PFSK-1 (cell line): ENCODE measurements around the gene ANKS3.

Experiments
- FOXP2 ChIP-seq: optimal IDR thresholded peaks from 2 replicates; pipeline ENCODE3; 2011; ENCODE audit warnings: borderline replicate concordance, control low read depth, inconsistent platforms; ENCODE audit not compliant: insufficient read depth; ENCODE audit errors: extremely low read length, extremely low read depth
- POLR2AphosphoS5 ChIP-seq: IDR thresholded peaks from 2 replicates; pipeline ENCODE4 v1.6.1; 2012; ENCODE audit warnings: low read depth, mild to moderate bottlenecking, control low read depth, low read length, moderate library complexity
- REST ChIP-seq, 2 experiments: IDR thresholded peaks; 2 replicates each; pipeline versions ENCODE4 v1.6.1 to v1.8.0; 2011 to 2012; ENCODE audit warnings: low read depth in 2 of 2, low read length in 2 of 2, control low read depth in 1 of 2, inconsistent platforms in 1 of 2, mild to moderate bottlenecking in 1 of 2, moderate library complexity in 1 of 2; ENCODE audit not compliant: insufficient read depth in 1 of 2
- SIN3A ChIP-seq: IDR thresholded peaks from 2 replicates; pipeline ENCODE4 v1.6.1; 2012; ENCODE audit warnings: mild to moderate bottlenecking, low read length, moderate library complexity, borderline replicate concordance; ENCODE audit not compliant: insufficient read depth
- TAF1 ChIP-seq: IDR thresholded peaks from 2 replicates; pipeline ENCODE4 v1.6.1; 2012; ENCODE audit warnings: low read length, control low read depth, borderline replicate concordance; ENCODE audit not compliant: insufficient read depth

The ANKS3 gene

GRCh38 chr16:4776141-4776705 is 42.2 kb upstream of the ANKS3 start:
- TF ChIP-seq SIN3A (no peak), FOXP2 (no peak), REST (IDR thresholded peaks at IDR 0.05; ENCODE audit: insufficient read depth in 1 of 2, low read depth in 2 of 2, low read length in 2 of 2) (no peak), POLR2AphosphoS5 (no peak), TAF1 (no peak)

GRCh38 chr16:4775005-4775404 is 40.9 kb upstream of the ANKS3 start:
- TF ChIP-seq FOXP2, result no peak
- no peak for TF ChIP-seq REST (IDR thresholded peaks at IDR 0.05; ENCODE audit: insufficient read depth in 1 of 2, low read depth in 2 of 2, low read length in 2 of 2)
- no peak for TF ChIP-seq TAF1
- no peak for TF ChIP-seq POLR2AphosphoS5

- TF ChIP-seq SIN3A, result no peak
- no peak for TF ChIP-seq TAF1
- no peak for TF ChIP-seq REST (IDR thresholded peaks at IDR 0.05; ENCODE audit: insufficient read depth in 1 of 2, low read depth in 2 of 2, low read length in 2 of 2)
- TF ChIP-seq POLR2AphosphoS5, result no peak
- no peak for TF ChIP-seq FOXP2
Observed at GRCh38 chr16:4772351-4772750, 38.3 kb upstream of the ANKS3 start.

GRCh38 chr16:4771646-4772045 is 37.6 kb upstream of the ANKS3 start:
- TF ChIP-seq SIN3A (no peak), REST (IDR thresholded peaks at IDR 0.05; ENCODE audit: insufficient read depth in 1 of 2, low read depth in 2 of 2, low read length in 2 of 2) (no peak), POLR2AphosphoS5 (no peak), FOXP2 (no peak), TAF1 (no peak)

GRCh38 chr16:4769306-4769638 is 35.2 kb upstream of the ANKS3 start:
- TF ChIP-seq SIN3A (no peak), REST (IDR thresholded peaks at IDR 0.05; ENCODE audit: insufficient read depth in 1 of 2, low read depth in 2 of 2, low read length in 2 of 2) (no peak), FOXP2 (no peak), POLR2AphosphoS5 (no peak), TAF1 (no peak)
